HG02852 (cell line): ENCODE data around the gene LRRC26.

ENCODE experiments used
- ATAC-seq: cut with Tn5 transposase; IDR thresholded peaks from one replicate; pipeline ENCODE4 v1.9.1; 2021; ENCODE audit warnings: mild to moderate bottlenecking, moderate library complexity; ENCODE audit not compliant: unreplicated experiment

Gene LRRC26

DNA sequence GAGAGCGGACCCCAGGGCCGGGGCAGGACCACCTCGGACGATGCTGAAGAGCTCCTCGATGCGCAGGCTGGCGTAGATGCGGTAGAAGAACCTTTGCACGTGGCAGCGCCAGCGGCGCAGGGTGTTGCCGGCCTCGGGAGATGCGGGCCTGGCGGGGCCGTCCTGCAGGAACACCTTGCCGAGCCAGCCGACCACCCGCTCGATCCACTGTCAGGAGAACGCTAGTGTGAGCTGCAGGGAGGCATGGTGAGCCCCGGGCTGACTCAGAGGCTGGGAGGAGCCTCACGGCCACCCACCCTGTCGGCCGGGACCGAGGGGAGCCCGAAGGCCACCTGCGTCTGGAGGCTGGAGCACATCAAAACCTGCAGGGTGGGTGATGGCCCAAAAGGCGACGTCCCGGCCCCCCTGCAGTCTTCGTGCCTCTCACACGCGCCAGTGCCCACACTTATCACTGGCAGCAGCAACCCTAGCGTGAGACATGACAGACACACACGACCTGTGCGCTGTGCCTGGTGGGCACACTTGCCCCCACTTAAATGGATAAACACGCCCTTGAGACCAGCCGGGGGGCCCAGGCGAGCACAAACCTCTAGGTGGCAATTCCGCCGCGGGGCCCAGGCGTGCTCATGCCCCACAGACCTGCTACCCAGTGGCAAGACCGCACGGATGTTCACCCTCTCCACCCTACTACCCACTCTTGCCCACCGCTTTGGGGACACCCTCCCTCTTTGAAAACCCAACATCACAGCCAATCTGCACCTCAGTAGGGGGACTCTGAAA, 15.2 kb upstream of the LRRC26 start:
- ATAC-seq: no peak

DNA sequence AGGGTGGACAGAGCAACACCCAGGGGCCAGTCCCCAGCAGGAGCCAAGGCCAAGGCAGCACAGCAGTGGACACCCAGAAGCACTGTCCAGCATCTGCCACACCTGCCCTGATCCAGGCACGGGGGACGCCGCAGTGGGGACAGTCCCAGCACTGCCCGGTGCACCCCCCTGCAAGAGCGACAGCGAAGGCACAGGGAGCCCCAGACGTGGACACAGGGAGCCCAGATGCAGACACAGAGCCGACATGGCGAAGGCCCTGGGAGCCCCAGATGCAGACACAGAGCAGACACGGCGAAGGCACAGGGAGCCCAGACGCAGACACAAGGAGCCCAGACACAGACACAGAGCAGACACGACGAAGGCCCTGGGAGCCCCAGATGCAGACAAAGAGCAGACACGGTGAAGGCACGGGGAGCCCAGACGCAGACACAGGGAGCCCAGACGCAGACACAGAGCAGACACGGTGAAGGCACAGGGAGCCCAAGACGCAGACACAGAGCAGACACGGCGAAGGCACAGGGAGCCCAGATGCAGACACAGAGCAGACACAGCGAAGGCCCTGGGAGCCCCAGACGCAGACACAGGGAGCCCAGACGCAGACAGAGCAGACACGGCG, 14.2 kb upstream of the LRRC26 start:
- ATAC-seq: no peak

DNA sequence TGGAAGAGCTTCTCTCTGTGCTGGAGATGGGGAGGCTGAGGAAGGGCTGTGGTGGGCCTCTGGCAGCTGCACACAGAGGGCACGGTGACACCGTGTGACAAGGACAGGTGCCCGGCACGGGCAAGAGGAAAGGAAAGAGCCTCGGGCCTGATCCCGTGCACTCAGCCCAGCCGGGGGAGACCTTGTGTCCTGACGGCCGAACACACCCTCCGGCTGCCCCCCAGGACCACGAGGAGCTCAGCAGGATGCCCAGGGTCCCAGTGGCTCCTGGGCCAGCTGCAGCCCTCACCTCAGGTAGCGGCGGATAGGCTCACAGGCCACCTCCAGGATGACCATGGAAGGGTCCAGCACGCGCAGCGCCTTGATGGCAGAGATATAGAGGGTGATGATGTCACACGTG, 13.0 kb upstream of the LRRC26 start:
- no peak for ATAC-seq

DNA sequence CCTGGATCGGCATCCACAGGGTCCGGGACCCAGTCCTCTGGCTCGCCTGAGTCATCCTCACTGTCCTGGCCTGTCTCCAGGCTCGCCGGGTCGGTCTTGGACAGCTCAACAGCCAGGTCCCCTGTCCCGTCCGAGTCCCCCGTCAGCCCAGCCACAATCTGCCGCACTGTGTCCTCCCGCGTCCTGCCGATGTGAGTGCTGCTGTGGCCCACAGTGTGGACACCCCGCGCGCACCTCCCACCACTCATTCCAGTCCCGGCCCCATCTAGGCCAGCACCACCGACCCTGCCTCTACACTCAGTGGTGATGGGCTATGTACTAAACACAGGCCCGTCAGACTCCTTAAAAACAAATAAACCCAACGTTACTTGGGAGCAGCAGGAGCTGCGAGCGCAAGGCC, 11.8 kb upstream of the LRRC26 start:
- ATAC-seq: no peak

DNA sequence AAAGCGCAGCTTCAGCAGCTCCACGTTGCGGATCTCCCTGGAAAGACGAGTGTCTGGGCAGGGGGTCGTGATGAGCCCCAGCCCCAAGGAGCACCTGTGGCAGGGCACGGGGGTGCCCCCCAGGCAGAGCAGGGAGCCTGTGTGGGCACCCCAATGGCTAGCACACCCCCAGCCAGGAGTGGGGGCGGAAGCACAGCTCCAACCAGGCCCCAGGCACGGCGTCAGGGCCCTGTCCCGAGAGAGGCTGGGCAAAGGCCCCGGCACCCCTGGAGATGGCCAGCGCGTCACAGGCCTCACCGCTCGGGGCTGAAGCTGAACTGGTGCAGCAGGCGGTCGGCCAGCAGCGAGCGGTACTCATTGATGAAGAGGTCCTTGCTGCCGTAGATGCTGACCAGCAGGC, 10.6 kb upstream of the LRRC26 start:
- no peak for ATAC-seq

DNA sequence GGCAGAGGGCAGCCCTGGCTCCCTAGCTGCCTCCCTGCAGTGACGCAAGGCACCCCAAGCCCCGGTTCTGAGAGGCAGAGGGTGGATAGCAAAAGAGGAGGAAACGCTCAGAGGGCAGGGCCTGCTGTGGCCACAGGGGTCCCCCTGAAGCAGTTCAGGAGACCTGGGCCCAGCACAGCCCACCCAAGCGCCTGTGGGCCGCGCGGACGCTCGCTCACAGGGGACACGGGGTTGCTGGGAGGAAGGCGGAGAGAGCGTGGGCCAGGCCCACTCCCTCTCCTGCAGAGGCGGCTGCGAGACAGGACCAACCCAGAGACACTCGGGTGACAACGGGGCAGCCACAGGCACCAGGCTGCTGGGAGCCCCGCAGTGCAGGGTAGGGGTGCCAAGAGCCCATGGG, 9.9 kb upstream of the LRRC26 start:
- ATAC-seq: no peak

DNA sequence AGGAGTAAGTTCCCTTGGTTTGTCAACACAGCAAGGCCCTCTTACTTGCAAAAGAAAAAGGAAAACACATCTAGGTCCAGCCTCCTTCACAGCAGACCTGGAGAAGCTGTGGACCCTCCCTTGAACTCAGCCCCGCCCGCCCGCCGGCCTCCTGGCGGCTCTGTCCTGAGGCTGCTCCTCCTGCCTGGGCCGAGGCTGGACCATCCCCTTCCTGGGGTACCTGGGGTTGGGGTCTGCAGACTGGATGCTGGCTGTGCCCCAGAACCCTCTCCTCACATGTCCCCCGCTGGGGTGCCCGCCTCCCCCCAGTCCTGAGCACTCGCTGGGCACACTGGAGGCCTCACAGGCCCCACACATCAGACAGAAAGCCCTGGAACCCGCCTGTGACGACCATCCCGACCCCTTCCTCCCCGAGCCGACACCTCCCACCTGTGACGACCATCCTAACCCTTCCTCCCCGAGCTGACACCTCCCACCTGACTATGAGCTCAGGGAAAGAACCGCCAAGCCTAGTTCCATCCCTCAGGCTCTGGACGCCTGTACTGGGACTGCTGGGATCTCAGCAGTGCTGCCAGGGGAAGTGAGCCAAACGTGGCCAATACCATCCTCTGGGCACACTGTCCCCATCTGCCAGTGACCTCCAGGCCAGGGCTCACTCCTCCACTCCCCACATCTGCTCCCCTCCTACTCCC, 9.2 kb upstream of the LRRC26 start:
- ATAC-seq: no peak

DNA sequence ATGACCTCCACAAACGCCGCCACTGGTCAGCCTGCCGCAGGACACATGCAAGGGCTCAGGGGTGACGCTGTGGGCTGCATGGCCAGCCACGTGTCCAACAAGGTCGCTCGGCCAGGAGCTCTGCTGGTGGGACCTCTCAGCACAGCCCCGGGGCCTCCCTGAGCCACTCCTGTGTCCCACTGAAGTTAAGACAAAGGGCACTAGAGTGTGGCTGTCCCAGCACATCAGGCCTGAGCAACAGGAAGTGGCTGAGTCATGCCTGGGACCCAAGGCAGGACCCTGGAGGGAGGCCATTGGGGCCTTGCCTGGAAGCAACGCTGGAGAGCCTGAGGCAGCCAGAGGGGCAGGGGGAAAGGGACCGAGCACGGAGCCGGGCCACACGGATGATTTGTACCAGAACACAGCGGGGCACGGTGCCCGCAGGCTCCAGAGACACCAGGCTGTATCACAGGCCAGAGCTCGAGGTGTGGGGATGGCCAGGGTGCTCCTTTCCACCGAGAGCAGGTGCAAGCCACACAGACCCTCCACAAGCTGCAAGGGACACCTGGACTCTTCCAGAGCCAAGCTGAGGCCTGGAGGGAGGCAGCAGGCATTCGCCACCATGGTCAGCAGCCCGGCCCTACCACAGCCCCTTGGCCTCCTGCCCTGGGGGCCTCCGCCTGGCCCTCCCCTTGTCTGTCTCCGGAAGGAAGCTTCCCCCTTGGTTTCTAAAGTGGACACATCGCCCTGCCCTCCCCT, 8.5 kb upstream of the LRRC26 start:
- ATAC-seq: no peak

DNA sequence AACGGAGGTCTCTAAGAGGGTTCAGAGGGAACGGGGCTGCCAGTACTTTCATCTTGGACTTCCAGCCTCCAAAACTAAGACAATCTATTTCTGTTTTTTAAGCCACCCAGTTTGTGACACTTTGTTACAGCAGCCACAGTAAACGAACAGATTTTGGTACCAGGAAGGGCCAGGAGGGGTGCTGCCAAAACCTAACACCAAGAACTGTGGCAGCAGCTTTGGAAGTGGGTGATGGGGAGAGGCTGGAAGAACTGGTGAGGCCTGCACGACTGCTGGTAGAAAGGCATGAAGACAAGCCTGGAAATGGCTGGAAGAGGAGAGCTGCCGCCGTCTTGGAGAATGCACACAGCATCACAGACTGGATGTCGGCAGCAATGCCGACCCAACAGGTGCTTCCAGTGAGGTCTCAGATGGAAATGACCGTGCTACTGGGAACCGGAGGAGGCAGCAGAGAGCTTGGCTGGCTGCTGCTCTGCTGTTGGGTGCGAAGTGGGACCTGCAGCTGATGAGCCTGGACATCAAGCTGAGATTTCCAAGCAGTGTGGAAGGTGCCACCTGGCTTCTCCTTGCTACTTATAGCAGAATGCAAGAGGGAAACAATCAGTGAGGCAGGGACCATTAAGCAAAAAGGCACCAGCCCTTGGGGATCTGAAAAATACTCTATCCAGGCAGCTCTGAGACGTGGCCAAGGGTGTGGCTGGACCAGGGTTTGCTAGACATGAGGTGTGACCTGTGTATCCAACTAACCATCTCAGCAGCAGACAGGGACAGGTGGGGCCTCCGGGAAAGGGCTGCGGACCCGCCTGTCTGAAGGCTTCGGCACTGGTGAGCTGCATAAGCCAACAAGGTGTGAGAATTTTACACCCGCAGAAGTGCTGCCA, 6.7 kb upstream of the LRRC26 start:
- ATAC-seq: no peak

DNA sequence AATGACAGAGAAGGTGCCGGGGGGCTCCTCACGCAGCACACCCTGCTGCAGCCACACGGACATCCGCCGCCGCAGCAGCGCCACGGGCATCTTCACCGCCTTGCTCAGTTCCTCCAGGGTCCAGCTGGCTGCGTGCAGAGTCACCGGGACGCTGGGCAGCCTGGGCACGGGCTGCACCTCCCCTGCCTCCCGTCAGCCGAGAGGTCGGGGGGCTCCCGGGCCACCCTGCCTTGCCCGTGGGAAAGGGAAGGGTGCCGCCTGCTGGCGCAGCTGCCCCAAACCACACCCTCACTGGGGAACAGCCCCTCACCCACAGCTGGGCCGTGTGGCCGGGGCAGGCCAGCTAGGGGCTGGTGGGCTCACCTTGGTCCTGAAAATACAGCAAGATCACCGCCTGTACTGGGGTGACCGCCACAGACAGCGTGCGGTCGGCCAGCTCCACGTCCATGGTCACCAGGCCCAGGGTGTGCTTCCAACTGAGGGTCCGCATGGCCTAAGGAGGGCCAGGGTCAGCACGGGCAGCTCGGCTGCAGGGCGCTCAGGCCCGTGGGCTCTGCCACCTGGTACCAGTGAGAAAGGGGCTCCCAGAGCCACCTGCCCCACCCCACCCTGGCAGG, 5.6 kb upstream of the LRRC26 start:
- no peak for ATAC-seq

DNA sequence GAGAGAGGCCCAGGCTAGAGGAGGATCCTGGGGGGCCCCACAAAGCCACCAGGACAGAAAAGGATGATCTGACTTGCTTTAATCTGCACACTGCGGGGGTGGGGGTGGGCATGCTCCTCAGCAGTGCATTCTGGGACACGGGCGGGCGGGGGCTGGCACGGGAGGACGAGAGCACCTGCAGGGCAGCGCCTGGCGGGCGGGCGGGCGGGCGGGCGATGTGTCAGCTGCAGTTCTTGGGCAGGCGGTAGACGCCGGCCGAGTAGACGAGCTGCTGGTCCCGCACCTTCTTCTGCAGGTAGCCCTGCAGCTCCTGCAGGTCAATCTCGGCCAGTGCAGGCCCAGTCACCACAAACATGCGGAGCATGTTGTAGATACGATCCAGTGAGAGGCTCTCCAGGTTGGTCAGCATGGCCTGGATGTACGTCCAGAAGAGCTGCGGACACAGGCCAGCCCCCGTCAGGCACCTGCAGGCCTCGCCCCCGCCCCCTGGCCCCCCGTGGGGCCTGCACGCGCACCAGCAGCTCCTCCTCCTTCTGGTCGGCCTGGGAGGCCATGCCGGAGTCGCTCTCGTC, 5.0 kb upstream of the LRRC26 start:
- no peak for ATAC-seq

DNA sequence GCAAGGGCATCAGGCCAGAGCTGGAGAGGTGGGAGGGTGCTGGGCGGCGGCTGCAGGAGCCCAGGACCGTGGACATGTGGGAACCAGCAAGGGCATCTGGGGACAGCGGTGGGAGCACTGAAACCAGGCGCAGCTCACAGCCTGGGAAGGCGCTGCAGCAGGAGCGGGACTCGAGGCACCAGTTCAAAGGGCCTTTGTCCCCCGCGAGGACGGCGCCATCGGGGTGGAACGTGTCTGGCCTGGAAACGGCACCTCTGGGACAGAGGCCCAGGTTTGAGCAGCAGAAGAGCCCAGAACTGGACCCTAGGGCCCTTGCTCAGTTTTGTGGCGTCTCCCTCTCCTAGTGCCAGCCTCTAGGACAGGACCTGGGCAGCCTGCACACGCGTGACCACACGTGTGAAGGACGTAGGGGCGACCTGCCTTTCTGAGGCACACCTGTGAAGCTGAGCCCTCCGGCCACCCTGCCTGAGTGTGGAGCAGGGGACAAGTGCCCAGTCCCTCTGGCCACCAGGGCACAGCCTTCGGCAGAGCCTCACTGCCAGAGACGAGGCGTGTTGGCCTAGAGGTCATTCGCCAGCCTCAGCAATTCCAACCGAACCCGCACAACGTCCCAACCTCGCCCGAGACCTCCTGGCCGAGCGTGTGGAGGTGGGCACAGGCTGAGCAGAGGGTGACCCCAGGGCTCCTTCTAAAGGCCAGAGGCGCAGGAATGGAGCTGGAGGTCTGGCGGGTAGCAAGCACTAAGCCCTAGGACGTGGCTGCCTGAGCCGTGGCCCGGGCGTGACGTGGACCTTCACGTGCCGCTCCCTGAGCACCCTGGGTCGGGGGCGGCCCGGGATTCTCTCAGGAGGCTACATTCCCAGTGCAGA, 4.2 kb upstream of the LRRC26 start:
- ATAC-seq: no peak

DNA sequence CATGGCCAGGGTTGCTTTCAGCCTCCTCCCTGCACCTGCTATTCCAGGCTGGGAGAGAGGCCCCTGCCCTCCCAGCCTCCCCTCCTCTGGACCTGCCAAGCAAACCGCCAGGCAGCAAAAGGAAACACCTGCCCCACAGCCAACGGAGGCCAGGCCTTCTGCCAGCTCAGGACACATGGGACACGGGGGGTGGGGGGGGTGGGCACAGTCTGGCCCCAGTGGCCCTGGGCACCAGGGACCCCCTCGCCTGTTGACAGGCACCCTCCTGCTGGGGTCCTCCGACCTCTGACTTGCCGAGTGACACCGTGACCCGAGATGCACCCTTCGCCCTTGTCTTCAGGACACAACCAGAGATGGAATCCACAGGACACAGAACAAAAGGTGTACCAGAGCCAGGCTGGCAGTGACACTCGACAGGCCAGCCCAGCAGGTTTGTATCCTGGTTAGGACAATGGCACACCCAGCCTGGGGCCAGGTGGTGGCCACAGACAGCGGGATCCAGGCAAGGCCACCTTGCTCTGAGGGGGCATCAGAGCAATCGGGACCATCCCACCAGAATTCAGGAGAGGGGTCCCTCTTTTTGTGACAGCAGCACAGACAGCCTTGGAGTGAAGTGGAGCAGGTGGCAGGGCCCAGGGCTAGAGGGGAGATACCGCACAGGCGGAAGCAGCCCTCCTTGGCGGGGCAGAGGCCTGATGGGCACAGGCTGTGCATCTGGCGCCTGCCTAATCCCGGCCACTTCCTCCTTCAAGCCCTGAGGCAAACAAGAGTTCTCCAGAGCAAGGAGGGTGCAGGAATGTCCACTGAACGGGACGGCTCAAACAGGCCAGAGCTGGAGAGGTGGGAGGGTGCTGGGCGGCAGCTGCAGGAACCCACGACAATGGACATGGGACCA, 3.3 kb upstream of the LRRC26 start:
- ATAC-seq: no peak

DNA sequence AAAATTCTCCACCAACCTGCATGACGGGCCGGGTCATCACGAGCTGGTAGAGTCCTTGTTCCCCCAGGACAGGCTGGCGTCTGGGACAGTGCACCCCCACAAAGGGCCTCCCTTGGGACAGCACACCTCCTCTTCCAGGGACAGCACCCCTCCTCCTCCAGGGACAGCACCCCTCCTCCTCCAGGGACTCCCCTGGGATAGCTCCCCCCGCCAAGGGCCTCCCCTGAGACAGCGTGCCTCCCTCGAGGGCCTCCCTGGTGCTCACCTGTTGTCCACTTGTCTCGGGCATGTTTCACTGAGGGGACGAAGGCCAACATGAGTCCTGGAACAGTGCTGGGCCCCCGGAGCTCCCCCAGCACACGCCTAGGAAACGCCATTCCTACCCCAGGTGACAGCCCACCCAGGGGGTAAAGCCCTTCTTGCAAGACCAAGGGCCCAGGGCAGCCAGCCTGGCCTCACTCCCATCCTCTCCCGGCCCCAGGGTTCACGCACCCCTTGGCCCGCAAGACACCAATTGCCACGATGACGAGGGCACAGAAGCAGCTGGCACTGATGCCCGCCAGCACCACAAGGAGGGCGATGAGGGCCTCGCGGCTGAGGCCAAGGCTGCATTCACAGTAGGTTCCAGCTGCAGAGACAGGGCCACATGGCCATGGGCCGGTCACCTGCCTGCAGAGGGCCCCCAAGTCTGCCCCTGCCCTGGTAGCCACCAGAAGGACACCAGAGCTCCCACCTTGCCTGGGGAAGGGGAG, 1.5 kb upstream of the LRRC26 start:
- ATAC-seq: no peak

DNA sequence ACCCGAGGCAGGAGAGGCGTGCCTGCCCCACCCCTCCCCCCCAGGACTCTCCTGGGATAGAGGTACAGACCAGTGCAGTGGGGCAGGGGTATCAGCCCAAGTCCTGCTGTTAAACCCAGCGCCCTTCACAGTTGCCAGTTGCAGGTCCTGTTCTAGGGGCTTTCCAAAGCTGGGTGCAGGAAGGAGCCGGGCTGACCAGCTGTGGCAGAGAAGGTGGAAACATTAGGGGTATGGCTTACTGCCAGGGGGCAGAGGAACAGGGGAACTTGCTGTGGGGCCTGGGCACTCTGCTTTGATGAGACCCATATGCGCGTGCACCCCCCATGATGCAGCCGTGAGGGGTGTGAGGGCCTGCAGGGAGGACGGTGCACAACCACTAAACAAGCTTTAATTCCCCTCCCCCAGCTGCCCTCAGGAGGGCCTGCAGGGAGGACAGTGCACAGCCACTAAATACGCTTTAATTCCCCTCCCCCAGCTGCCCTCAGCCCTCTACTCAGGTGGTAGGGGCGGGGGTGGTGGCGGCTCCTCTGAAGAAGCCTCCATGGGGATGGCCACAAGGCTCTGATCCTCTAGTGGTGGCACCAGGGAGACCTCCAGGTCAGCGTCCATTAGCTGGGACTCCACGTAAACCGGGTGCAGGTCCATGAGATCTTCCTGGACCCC, 766 bp upstream of the LRRC26 start:
- no peak for ATAC-seq
